SHP77 treated with DMSO at 0.1 percent for 48 hours (cell line): ENCODE results near the gene IQGAP2.

Experiments
- DNase-seq: peaks from one replicate; lab custom pipeline; 2025; lab: John Stamatoyannopoulos, UW

IQGAP2 gene

DNA sequence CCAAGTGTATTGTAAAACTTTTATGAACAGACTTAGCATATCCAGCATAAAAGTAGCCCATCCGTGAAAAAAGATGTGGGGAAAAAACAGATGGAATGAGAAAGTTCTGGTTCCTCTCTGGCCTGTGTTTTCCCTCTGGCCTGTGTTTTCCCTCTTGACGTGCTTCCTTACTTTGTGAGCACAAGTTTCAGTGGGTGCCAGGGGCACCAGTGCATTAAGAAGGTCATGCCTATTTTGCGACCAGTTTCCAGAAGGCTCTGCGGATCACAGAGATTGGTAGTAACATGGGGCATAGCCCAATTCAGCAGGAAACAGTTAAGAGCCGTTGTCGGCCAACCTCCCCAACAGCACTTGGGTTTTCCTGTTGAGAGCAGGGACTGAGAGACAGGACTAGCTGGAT is 43.7 kb downstream of the IQGAP2 start:
- no peak for DNase-seq

DNA sequence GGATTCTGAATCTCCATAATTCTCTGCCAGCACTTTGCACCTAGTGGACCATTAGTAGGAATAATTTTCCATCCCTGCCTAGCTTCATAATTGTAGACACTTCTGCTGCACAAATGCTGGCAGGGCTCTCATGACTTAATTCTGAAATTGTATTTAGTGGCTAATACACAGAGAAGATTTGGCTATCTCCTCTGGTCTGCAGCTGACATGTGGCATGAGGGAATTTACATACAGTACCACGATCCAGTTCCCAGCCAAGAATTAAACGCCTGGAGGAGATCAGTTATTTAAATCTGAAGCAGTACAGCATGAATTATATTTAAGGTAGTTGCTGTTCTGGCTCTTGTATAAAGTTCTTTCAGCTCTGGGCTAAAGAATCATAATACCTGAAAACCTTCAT is 46.5 kb downstream of the IQGAP2 start:
- no peak for DNase-seq

DNA sequence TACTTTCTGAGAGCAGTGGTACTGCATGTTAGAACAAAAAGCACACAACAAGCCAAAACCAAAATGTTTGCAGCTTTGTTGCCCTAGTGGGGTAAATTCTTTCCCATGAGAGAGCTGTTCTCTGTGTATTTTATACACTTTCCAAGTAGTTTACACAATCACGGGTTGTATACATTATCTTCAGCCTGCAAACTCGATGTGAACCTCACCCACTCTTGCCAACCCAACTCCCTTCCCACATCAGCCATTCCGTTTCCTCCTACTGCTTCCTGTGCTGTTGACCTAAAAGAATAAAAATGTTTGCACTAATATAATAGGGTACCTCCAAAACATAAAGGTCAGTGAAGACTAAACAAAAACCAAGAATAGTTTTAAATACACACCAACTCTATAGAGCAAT is 47.0 kb downstream of the IQGAP2 start:
- DNase-seq: no peak

DNA sequence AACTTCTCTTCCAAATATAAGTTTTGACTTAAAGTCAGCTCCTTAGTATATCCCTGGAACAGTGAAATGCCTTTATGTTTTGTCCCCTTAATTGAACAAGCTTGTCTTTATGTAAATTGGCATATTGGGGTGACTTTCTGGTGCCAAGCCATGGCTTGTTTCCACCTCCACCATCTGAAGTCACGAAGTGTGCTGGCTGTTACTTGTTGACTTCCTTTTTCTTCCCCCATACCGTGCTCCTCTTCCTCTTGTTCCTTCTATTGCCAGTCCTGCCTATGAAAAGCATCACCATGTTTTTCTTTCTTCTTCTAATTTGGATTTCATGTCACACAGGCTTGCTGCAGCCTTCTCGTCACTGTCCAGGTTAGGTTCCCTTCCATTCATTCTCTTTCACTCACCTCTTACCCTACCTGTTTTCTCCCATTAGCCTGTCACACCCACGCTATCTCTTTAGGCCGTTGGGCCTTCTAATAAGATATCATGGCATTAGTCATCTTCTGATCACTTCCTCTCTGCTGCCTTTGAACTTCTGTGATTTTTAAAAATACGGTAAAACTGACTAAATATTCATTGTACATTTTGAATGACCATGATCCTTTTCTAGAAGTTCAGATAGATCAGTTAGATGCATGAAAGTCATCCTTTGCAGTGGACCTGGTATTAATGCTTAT is 48.1 kb downstream of the IQGAP2 start:
- DNase-seq: no peak

DNA sequence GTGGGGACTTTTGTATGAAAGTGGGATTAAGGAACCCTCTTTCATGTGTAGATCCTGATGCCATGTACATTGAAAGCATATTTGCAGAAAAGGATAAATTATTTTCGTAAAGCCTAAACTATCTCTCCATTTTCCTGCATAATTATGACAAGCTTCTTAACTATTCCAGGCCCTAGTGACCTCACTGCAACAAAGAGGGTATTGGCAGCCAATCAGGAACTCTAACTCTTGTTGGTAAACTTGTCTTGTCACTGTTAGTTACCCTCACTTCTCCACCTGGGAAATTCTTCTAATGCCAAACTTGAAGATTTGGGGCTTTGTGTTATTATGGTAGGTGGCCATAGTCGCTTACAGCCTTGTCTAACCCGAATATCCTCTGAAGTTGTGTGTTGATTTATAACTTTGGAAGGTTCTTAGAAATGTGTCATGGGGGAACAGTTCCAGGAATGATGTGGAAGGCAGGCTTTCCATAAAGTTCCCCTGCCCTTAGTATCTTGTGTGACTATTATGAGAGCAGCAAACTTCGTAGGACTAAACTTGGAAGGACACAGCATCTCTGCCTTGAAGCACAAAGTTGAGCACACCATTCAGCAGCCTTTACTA is 52.5 kb downstream of the IQGAP2 start:
- DNase-seq: no peak

DNA sequence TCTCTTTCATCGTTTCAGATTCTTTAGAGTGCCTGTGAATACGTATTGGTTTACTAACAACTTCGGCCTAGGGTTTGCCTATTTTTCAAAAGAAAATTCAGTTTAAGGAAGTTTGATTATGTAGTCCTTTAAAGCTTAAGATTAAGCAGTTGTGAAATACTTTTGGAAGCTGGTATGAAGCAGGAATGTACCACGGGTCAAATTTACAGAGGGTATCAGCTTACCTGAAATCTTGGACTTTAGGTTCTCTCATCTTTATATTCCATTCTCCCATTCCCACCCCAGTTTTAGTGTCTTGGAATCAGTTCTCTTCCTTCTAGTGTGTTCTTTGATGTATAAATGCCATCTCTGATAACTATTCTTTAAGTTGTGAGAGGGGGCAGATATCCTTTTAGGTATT is 53.2 kb downstream of the IQGAP2 start:
- no peak for DNase-seq

DNA sequence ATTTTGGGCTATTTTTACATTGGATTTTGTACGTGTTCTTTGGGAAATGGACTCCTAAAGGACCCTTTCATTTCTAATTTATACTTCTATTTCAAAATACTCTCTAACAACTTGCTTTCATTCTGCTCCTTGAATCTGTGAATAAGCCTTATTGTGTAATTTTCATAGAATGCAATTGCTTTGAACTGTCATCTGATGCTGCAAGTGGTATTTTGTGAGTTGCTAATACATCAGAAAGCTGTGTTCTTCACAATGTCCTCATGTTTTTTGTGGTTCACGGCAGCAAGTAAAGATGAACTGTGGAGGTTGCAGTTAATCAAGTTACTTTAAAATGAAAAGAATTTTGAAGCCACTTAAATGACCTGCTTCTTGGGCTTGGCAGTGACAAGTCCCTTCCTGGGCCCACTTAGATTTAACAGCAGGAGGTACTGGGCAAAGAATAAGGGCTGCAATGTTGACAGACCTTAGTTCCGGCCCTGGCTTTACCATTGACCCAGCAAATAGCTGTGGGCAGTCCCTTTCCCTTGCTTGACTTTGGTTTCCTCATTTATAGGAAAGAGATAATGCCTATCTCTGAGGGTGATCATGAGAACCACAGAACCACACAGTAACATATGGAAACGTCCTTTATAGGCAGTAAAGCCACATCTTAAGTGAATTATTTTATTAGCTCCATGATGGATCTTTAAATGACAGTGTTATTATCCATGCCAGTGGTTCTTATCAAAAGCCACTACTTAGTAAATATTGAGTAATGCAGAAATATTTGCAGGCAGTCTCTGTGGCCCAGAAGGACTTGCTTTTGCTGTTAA is 54.8 kb downstream of the IQGAP2 start:
- no peak for DNase-seq

DNA sequence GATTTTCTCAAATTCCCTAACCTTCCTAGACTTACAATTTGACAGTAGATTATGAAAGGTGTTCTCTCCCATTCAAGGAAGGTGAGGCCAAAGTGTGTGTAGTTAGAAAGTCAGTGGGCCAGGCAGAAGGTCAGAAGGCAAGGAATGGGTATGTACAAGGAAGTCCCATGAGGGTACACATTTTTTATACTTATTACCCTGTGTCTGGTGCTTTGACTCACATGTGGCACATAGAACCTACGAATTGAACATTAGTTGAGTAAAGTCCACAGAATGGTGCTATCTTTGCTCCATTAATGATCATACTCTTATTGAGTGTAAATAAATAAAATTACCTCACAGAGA is 55.4 kb downstream of the IQGAP2 start:
- DNase-seq: no peak

DNA sequence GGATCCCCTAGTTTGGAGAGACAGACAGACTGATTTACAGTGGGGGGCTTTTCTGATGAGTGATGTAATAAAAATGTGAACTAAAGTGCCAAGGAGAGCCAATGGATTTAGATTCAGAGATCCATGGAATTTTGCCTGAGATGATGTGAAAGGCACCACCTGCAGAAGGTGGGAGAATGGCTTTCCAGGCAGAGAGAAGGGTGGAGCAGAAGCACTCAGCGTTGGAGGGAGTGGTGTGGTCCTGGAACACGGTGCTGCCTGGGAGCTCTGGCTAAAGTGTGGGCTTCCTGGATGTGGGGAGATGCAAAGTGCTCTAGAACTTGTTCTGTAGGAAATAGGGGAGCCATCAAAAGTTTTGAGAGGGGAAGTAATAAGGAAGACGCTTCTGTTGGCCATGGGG is 57.0 kb downstream of the IQGAP2 start:
- DNase-seq: no peak

DNA sequence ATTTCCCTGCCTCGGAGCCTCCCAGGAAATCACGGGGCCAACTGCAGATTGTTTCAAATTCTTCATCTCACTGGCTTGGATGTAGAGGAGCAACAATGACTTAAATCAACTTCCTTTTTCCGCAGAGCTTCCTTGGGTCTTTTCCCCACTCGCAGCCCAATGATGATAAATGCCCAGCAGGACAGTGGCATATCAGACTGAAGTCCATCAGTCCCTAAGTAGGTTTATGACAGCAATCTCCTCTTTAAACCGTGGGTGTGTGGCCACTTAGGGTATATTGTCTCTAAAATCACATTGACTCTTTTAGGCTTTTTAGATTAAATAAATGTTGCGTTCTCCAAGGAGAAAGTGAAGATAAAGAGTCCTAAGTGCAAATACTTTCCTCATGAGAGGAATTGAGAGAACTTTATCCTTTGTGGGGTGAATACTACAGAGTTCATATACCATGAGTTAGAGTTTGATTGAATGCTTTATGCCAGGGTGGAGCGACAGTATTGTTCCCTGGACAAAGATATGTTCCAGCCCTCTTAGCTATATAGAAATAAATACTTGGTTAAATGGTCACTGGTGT is 59.1 kb downstream of the IQGAP2 start:
- DNase-seq: no peak

DNA sequence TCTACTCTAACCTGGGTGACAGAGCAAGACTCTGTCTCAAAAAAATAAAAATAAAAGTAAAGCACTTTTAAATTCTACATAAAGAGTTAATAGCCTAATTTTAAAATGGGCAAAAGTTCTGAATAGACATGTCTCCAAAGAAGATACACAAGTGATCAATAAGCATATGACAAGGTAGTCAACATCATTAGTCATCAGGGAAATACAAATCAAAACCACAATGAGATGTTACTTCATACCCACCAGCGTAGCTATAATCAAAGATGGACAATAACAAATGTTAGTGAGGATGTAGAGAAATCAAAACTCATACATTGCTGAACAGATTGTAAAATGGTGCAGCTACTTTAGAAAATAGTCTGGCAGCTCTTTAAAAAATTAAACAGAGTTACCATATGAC is 64.1 kb downstream of the IQGAP2 start:
- DNase-seq: no peak

DNA sequence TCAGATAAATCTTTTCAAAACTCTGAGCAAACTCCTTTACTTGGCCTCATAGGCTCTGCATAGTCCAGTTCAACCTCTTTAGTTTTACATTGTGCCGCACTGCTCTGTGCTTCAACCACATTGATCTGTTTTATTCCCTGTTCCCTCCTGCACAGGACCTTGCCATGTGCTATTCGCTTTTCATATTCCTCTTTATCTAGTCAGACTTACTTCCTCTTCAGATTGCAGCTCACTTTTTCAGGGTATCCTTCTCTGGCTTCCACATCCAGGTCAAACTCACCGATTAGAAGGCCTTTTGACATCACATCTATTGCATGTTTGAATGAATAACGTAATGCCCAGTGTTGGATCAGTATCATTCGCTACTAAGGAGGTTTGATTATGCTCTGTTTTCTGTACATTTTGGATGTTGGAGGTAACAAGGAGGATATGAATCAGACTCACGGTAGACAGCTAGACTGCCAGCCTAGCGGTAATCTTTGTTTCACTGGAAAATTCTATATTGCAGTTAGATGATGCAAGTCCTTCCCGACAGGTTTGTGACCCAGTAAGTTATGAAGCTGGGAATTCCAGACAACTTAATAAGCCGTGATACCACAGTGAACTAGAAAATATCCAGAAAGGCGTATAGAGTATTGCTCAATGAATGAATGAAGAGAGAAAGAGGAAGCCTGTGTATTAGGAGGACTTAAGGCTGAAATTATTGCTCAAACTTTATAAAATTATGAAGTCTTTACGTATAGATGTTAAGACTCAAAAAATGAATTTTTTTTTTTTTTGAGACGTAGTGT is 65.7 kb downstream of the IQGAP2 start:
- no peak for DNase-seq

DNA sequence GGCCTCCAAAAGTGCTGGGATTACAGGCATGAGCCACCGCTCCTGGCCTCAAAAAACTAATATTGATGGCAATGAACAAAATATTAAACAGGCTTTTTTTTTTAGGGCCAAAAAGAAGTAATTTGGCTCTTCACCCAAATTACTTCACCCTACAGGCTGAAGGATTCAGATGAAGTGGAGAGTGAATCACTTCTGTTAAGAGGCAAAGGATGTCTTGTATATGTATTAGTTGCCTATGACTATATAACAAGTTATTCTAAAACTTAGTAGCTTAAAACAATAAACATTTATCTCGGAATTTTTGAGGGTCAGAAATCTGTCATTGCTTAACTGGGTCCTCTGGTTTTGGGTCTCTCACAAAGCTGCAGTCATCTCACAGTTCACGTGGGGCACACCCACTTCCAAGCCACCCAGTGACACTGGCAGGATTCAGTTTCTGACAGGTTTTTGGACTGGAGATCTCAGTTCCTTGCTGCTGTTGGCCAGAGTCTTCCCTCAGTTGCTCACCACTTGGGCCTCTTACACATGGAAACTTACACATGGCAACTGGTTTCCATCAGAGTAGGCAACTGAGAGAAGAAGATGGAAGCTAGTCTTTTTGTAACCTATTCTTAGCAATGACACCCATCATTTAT is 66.7 kb downstream of the IQGAP2 start:
- no peak for DNase-seq

DNA sequence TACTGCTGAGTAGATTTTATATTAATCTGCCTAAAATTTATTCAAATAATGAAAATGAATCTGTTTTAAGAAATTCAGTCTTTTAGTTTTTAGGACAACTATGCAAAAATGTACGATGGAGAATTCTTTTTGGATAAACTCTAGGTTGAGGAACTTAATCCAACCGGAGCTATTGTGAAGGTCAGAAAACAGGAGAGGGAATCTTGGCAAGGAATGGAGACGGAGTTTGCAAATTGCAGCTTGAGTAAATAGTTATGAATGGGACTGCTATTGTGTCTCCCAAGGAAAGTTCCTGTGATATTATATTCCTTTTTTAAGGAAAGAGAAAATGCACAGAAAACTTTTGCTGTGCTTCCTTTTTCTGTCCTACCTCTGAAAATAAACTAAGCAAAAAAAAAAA is 67.9 kb downstream of the IQGAP2 start:
- DNase-seq: no peak

DNA sequence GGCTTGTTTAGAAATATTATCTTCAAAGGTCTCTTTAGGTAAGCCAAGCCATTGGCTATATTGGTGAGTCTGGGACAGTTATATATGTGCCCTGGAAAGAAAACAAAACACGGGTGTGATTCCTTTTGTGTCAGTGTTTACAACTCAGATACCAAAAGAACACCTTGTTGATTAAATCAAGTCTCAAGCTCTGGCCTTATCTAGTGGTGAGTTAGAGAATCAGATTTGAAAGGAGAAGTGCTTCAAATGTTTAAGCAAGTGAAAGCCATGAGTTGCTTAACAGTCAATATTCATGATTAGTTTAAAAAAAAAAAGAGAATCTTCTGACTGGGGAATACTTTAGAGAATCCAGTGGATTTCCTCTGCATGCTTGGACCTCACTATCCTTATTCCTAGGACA is 68.3 kb downstream of the IQGAP2 start:
- no peak for DNase-seq

DNA sequence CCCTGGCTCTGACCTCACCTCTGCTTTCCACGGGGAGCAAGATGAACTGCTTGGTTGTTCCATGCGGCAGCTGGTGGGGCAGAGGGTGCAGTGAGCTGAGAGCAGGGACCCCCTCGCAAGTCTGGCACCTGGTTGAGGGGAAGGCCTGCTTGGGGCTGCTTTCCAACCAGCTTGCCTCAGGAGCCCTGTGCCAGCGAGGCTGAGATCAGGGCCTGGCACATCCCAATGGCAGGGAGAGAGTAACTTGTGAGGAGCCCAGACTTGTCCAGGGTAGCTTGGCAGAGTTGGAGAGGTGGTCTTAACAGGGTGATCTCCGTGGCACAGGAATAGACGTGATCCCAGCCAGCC is 68.9 kb downstream of the IQGAP2 start:
- no peak for DNase-seq

DNA sequence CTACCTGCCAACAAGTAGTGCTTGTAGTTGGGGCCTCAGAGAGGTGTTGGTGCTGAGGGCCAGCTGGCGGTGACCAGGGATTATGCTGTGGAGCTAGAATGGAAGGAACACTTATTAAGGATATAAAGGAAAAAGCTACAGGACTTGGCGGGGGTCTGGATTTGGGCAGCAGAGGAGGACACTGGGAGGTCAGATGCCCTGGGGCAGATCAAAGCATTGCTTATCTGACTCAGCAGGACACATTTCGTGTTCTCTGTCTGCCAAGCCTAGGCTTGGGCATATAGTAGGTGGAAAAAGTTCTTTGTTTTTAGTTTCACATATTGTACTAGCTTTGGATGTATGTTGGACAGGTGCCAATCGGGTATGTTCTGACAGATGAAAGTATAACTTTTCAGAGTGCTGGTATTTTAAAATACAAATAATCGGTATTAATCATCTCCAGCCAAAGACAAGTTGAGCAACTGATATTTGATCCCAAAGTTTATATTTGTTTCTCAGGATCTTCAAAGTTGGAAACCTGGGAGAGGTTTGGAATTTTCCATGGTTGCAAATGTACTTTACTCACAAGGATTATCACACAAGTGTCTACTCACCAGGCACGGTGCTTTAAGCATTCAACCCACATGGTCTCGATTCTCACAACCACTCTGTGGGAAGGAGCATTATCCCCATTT is 69.4 kb downstream of the IQGAP2 start:
- no peak for DNase-seq

DNA sequence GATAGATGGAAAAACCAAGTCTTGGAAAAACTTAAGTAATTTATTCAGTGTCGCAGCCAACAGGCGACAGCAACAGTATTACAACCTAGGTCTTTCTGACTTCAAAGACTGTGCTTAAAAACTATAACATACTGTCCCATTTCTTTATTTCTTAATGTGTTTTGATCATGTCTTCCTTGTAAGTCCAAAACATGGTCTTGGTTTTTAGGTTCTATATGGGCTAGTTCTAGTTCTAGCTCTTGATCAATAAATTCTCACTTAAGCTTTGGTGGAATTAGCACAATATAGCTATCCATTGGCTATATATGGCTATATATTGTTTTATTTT is 69.9 kb downstream of the IQGAP2 start:
- no peak for DNase-seq

DNA sequence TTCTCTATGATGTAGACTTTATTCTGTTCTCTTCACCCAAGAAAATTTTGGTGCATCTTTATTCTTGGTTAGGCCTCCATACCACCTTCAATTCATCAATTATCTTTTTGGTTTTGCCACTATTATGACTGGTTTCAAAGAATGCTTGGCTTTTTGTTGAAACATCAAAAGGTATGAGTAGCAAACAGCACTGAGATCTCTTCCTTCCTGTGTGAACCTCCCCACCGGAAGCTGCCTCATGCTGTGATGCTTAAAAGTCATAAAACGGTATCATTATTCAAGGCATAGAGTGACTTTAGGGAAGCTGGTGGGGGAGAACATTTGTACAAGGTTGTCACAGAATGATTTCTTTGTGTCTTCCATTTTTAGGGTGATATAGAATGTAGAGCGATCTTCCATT is 70.6 kb downstream of the IQGAP2 start:
- no peak for DNase-seq

DNA sequence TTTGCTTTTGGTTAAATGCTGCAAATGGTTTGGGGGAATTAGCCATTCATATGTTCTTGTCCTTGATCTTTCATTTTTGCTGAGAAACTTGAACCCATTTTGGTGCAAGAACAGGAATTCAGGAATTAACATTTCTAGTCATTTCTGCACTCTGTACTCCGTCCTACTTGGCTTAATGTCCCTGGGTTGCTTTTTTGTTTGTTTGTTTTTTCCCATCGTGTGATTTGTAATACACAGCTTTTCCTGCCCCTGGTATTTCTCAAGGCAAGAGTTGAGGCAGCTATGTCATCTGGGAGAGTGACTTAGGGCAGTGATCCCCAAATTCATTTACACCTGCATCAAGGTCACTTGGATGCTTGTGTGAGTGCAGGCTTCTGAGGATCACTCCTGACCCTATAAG is 71.3 kb downstream of the IQGAP2 start:
- no peak for DNase-seq

DNA sequence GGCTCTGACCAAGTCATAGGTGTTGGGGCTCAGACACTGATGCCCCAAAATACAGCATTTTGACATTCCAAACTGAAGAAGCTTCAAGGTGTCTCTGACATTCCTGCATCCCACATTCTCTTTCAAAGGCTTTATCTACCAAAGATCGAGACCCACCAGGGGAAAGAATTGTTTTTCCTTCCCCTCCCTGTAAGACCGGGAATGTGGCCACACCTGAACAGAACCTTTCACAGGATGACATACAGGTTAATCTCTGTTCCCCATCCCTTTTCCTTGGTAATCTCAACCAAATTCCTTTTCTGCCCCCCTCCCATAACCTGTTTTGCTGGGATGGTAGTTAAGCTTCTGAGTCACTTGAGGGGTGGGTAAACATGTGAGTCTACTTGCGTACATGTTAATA is 72.3 kb downstream of the IQGAP2 start:
- DNase-seq: no peak

DNA sequence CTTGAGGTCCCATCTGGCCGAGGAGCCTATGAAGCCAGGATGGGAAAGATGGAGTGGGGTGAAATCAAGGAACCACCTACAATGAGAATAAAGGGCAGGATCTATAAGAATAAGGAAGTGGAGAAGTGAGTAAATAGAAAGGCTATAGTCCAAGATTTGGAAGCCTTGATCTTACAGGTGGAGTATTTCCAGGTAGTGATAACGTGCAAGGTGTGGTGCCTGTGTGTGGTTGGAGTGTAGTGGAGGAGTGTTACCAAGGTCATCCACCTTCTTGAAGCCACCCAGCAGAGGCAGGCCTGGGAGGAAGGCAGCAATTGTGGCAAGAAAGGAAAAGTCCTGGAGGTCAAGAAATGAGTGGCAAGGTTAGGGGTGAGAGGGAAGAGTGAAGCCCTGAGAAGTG is 72.9 kb downstream of the IQGAP2 start:
- DNase-seq: no peak
